MM.1S (cell line): ENCODE measurements around the gene TFEB.

Experiments
- DNase-seq: peaks from one replicate; pipeline ENCODE4 v3.0.0-alpha.2; 2015
- H2AFZ ChIP-seq: fragments of 300-600 bp; sonication (generic); 2 replicates; pipeline ENCODE4 v1.6.0; 2016; ENCODE audit warnings: antibody characterized with exemption, low read length
- H3F3A ChIP-seq: fragments of 300-600 bp; sonication (generic); 2 replicates; pipeline ENCODE4 v1.6.1; 2016; ENCODE audit warnings: mild to moderate bottlenecking, antibody characterized with exemption, low read length, moderate library complexity, mixed read lengths; ENCODE audit not compliant: insufficient read depth
- H3K27ac ChIP-seq: fragments of 300-600 bp; sonication (generic); 2 replicates; pipeline ENCODE4 v1.5.1; 2016; ENCODE audit warnings: mild to moderate bottlenecking, low read length
- H3K27me3 ChIP-seq: fragments of 300-600 bp; sonication (generic); replicated peaks from 2 replicates; pipeline ENCODE4 v1.6.0; 2016; ENCODE audit warnings: low read length; ENCODE audit not compliant: insufficient read depth
- H3K36me3 ChIP-seq: fragments of 300-600 bp; sonication (generic); replicated peaks from 2 replicates; pipeline ENCODE4 v1.6.1; 2016; ENCODE audit warnings: mild to moderate bottlenecking, low read length, mixed read lengths; ENCODE audit not compliant: insufficient read depth
- H3K4me1 ChIP-seq: fragments of 300-600 bp; sonication (generic); 2 replicates; pipeline ENCODE4 v1.6.1; 2016; ENCODE audit warnings: low read length, mixed read lengths
- H3K4me2 ChIP-seq: fragments of 300-600 bp; sonication (generic); 2 replicates; pipeline ENCODE4 v1.6.0; 2016; ENCODE audit warnings: low read depth, low read length
- H3K4me3 ChIP-seq: fragments of 300-600 bp; sonication (generic); 2 replicates; pipeline ENCODE4 v1.5.1; 2016; ENCODE audit warnings: low read length, mixed read lengths
- H3K79me2 ChIP-seq: fragments of 300-600 bp; sonication (generic); 2 replicates; pipeline ENCODE4 v1.6.1; 2016; ENCODE audit warnings: mixed run types, low read length, mixed read lengths
- H3K9ac ChIP-seq: fragments of 300-600 bp; sonication (generic); 2 replicates; pipeline ENCODE4 v1.6.1; 2016; ENCODE audit warnings: low read length, mixed read lengths
- H3K9me2 ChIP-seq: fragments of 300-600 bp; sonication (generic); replicated peaks from 2 replicates; pipeline ENCODE4 v1.6.1; 2016; ENCODE audit warnings: mild to moderate bottlenecking, low read length, mixed read lengths; ENCODE audit not compliant: insufficient read depth
- H3K9me3 ChIP-seq: fragments of 300-600 bp; sonication (generic); replicated peaks from 2 replicates; pipeline ENCODE4 v1.6.1; 2016; ENCODE audit warnings: mild to moderate bottlenecking, low read length, mixed read lengths; ENCODE audit not compliant: insufficient read depth
- H4K20me1 ChIP-seq: fragments of 300-600 bp; sonication (generic); 2 replicates; pipeline ENCODE4 v1.6.1; 2016; ENCODE audit warnings: mild to moderate bottlenecking, low read length, moderate library complexity, mixed read lengths; ENCODE audit not compliant: insufficient read depth
- EZH2 ChIP-seq: fragments of 300-600 bp; sonication (generic); optimal IDR thresholded peaks from 2 replicates; pipeline ENCODE3; 2017; ENCODE audit warnings: low read depth, mild to moderate bottlenecking, antibody characterized with exemption, low read length, mixed read lengths
- EZH2phosphoT487 ChIP-seq: fragments of 300-600 bp; sonication (generic); IDR thresholded peaks from 2 replicates; pipeline ENCODE4 v1.6.1; 2018; ENCODE audit warnings: antibody characterized with exemption, low read length
- TF ChIP-seq, protein P1 (sequence below): fragments of 300-600 bp; sonication (generic); IDR thresholded peaks from 2 replicates; pipeline ENCODE4 v1.5.1; 2016; ENCODE audit warnings: antibody characterized with exemption, low read length, mixed read lengths

The TFEB gene

DNA sequence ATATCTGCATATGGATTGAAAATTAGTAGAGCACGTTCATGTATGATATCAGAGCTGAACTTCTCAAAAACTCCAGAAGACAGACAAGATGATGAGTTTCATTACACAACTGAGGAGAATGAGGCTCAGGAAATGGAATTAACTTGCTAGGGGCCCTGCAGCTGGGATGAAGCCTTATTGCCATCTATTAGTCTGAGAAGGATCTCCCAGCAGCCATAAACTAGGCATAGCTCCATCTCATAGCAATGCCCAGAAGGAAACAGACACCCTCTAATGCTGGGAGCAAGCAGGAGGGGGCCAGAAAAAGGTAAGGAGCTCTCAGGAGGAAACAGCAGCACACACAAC lies 18.0 kb downstream of the TFEB start:
- TF ChIP-seq EZH2 (no peak), EZH2phosphoT487 (no peak)
- TF ChIP-seq, protein P1, sequence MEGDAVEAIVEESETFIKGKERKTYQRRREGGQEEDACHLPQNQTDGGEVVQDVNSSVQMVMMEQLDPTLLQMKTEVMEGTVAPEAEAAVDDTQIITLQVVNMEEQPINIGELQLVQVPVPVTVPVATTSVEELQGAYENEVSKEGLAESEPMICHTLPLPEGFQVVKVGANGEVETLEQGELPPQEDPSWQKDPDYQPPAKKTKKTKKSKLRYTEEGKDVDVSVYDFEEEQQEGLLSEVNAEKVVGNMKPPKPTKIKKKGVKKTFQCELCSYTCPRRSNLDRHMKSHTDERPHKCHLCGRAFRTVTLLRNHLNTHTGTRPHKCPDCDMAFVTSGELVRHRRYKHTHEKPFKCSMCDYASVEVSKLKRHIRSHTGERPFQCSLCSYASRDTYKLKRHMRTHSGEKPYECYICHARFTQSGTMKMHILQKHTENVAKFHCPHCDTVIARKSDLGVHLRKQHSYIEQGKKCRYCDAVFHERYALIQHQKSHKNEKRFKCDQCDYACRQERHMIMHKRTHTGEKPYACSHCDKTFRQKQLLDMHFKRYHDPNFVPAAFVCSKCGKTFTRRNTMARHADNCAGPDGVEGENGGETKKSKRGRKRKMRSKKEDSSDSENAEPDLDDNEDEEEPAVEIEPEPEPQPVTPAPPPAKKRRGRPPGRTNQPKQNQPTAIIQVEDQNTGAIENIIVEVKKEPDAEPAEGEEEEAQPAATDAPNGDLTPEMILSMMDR: no peak
- no peaks in the 10 kb centered on the region for H3K27me3 ChIP-seq
- no peaks in the 10 kb centered on the region for H3K9me3 ChIP-seq
- H3K4me2 ChIP-seq: no peak overlapping the region
- H3K36me3 ChIP-seq: no peaks in the 10 kb centered on the region
- no peaks in the 10 kb centered on the region for H3F3A ChIP-seq
- peaks cover 18% of the 10 kb centered on the region for H3K4me1 ChIP-seq
- no peaks in the 10 kb centered on the region for H4K20me1 ChIP-seq
- H3K9ac ChIP-seq: no peak overlapping the region
- H3K4me3 ChIP-seq: no peak overlapping the region
- no peaks in the 10 kb centered on the region for H3K79me2 ChIP-seq
- no peak for DNase-seq
- no peak overlapping the region for H2AFZ ChIP-seq
- no peak overlapping the region for H3K27ac ChIP-seq
- no peaks in the 10 kb centered on the region for H3K9me2 ChIP-seq

DNA sequence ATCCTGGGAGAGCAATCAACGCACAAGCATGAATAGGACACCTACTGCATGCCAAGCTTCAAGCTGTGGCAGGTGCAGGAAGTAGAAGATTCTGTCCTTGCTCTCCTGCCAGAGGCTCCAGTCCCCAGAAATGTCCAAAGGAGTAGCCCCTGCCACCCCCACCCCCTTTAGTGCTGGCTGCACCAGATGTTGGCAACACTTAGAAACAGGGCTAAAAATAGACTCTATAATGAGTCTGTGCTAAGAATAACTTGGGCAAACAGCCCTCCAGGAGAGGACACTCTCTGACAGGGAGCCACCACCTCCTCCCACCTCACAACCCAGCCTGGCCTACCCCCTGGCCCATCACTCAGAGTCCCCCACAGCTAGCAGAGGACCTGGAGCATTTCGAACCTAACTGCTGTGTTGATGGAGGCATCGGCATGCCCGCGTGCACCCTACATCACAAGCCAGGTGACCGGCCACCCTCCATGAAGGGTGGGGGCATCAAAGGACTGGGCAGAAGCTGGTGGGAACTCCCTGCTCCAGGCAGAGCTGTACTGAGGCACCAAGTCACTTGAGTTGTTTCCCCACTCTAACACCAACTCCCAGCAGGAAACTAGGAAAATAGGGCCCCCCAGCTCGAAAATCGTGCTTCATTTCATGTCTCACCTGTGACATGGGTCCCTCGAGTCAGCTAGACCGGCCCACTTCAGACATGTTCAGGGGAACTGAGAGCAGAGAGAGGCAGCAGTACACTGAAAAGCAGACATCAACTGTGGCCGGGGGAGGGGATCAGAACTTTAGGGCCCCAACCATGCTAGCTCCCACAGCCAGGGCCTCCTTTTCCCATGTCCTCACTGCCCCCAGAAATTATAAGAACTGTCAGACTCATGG lies 18.7 kb downstream of the TFEB start:
- Histone ChIP-seq H3K9ac (no peak overlapping the region), H2AFZ (no peak overlapping the region), H3K27ac (no peak overlapping the region), H3K27me3 (no peaks in the 10 kb centered on the region), H3K4me3 (no peak overlapping the region), H3F3A (no peaks in the 10 kb centered on the region), H3K9me3 (no peaks in the 10 kb centered on the region), H3K36me3 (no peaks in the 10 kb centered on the region), H3K79me2 (no peaks in the 10 kb centered on the region), H3K4me1 (peaks cover 18% of the 10 kb centered on the region), H3K4me2 (peak overlapping the region; percentile 38; the same call in 1 of the 2 replicates), H4K20me1 (no peaks in the 10 kb centered on the region), H3K9me2 (no peaks in the 10 kb centered on the region)
- no peak for DNase-seq
- TF ChIP-seq, protein P1: no peak
- TF ChIP-seq EZH2phosphoT487 (no peak), EZH2 (no peak)

DNA sequence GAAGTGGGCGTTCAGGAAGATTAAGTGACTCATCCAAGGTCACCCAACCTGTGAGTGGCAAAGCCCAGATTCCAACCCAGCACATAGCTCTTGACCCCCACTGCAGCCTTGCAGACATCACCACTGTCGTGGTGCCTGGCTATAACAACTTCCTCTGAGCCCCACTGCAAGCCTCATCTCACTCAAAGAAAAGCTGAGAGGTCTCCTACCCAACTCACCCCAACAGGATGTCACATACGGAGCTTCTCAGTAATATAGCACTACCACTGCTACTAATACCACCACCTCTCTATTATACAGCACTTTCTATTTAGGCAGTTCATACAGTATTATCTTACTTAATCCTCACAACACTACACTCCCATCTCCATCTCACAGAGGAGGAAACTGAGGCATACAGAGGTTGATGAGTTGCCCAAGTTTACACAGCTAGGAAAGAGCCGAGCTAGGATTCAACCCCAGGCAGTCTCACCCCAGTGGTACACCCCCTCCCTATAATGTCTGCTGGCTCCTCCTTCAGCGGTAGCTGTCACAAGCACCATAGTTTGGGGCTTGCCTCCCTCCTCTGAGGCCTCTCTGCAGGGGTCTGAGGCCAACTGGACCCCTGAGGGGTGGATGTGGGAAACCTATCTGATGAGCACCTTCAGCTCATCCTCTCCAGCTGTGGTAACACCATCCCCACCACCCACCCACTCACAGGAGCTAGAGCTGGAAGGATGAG lies 19.5 kb downstream of the TFEB start:
- Histone ChIP-seq H3K4me3 (no peak overlapping the region), H3K27me3 (no peaks in the 10 kb centered on the region), H3K4me1 (peaks cover 18% of the 10 kb centered on the region), H3K9me2 (no peaks in the 10 kb centered on the region), H3F3A (no peaks in the 10 kb centered on the region), H4K20me1 (no peaks in the 10 kb centered on the region), H3K36me3 (no peaks in the 10 kb centered on the region), H3K79me2 (no peaks in the 10 kb centered on the region), H2AFZ (no peak overlapping the region), H3K9ac (no peak overlapping the region), H3K9me3 (no peaks in the 10 kb centered on the region), H3K4me2 (peak overlapping the region; percentile 38; the same call in 1 of the 2 replicates), H3K27ac (no peak overlapping the region)
- no peak for DNase-seq
- TF ChIP-seq EZH2phosphoT487: no peak
- TF ChIP-seq, protein P1: no peak
- no peak for TF ChIP-seq EZH2
